Stimulated activated naive CD4-positive, alpha-beta T cell treated with Interleukin-2 at 50 U/mL for 16 hours (primary cell): ENCODE data around the gene ICE1.
"Not testable (repeated sequence)": the region's sequence is repeated elsewhere in the genome, so short reads cannot be mapped to it uniquely, and the experiment has no call there.

Experiments
- DNase-seq: peaks from one replicate; lab custom pipeline; 2025; lab: John Stamatoyannopoulos, UW

Gene ICE1

DNA sequence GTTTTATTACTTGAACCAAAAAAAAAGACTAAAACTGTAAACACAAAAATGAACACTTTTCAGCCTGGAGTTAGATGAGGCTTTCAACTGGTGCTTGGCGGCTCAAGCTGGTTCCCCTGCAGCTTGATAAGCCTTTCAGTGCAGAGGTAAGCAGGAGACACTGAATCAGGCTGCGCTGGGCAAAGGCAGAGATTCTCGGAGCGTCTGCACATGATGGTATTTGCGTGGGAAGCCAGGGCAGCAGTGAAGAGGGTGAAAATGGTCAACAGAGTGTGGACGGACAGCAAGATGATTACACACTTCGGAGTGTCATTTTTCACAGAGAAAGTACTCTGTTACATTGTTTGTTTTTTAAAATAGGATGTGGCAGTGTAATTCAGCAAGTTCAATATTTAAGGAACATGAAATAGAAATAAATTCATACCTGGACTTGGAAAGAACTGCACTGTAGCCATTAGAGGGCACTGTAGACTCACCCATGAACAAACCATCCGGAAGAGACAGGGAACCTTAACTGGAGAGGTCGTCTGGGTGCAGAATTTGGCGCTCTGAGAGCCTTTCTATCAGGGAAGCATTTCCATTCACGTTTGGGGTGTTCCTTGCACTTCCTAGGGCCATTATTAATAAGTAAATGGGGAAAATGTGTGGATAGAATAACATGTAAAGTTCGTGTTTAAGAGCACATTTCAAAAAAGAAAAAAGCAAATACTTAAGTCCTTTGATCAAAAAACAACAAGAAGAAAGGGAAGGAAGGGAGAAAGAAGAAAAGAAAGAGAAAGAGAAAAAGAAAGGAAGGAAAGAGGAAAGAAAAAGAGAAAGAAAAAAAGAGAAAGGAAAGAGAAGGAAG is 69.8 kb downstream of the ICE1 start:
- no peak for DNase-seq

DNA sequence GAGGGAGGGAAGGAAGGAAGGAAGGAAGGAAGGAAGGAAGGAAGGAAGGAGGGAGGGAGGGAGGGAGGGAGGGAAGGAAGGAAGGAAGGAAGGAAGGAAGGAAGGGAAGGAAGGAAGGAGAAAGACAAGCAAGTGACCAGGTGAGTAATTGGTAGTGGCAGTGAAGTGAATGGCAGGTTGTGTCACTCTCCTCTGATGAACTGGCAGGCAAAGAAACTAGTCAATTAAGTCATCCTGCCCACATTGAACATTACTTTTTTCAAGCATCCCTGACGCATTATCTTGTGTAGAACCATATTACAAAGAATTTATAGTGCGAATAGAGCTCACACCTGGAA is 70.4 kb downstream of the ICE1 start:
- DNase-seq, result not testable (repeated sequence)

- peak; percentile 79 for DNase-seq
Observed at GRCh38 chr5:5494489-5495402, 72.3 kb downstream of the ICE1 start.

DNA sequence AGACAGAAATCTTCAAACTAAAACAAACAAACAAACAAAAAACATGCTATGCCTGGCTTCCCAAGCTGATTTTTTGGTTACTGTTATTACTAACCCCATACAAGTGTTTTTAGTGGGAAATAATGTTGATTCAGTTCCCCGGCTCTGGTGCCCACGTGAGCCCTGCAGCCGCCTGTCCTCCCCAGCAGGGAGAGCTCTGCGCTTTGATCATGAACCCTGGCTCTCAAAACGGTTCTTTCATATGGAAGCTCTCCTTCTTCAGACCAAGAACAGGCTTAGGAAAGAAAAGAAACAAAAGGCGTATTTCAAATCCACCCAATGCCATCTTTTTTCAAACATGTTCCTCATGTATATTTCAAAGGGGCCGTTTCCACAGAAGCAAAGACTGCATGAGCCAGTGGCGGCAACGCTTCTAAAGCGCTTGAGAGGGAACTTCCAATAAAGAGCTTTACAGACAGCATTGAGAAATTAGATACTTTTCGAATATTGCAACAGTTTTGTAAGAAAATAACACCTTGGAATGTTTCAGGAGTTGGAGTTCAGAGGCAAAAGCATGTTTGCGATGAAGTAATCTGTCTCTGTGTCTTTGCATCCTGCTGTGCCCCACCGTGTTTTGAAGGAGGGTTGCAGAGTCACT is 74.8 kb downstream of the ICE1 start:
- no peak for DNase-seq

DNA sequence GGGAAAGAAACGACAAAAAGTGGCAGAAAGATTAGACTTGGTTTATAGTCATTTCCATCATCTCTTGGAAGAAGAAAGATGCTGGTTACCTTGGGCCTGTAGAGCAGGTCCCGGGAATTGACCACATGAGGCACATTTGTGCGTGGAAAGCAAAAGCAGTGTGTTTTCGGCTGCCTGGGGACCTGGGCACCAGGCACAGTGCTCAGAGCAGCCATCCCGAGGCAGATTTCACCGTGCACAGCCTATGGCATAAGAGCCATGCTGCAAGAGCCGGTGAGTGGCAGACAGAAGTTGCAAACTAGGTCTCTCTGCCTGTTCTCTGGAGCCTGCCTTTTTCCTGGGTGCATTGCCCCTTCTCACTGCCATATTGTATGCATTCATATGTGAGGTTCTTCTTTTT is 77.0 kb downstream of the ICE1 start:
- DNase-seq, result no peak

- no peak for DNase-seq
Observed at GRCh38 chr5:5504325-5504724, 81.8 kb downstream of the ICE1 start.

DNA sequence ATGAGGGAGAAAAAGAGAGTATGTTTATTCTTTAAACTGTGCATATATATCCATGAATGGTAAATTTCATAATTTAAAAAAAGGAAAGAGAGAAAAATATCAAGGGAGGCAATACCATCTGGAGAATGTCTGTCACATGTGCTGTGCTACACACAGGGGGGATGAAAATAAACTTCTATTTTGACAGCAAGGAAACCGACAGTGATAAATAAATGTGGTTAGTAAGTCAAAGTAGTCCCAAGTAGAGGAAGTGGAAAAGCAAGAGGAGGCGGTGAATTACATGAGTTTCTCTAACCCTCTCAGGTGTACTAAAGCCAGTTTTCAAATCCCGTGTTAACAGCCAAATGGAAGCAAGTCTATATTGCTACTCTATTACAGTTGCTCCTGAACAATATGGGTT is 83.3 kb downstream of the ICE1 start:
- no peak for DNase-seq

DNA sequence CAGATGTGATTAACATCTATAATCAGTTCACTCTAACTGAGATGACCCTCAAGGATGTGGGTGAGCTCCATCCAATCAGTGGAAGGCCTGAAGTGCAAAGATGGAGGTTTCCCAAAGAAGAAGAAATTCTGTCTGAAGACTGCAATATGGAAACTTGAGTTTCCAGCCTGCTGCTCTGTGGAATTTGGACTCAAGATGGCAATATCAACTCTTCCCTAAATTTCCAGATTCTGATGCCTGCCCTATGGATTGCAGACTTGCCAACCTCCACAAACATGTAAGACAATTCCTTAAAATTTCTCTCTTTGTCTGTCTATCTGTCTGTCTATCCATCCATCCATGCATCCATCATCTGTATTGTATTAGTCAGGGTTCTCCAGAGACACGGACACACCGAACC is 85.9 kb downstream of the ICE1 start:
- DNase-seq, result no peak

GRCh38 chr5:5511904-5512416 is 89.5 kb downstream of the ICE1 start:
- no peak for DNase-seq

DNA sequence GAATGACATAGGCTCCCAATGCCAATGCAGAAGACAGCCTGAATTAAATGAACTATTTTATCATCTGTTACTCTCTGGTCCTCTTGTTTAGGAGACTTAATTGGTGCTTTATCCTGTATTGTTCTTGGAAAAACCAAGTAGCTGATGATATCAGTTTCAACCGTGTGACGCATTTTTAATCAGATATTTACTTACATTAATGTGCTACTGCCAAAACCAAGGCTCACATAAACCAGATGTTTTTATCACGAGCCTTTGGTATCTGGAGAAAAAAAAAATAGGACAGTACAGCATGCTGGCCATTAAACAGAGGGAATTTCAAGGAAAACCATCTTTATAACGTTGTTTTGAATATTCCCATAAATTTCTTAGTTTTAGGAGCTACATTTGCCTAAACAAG is 90.1 kb downstream of the ICE1 start:
- no peak for DNase-seq

DNA sequence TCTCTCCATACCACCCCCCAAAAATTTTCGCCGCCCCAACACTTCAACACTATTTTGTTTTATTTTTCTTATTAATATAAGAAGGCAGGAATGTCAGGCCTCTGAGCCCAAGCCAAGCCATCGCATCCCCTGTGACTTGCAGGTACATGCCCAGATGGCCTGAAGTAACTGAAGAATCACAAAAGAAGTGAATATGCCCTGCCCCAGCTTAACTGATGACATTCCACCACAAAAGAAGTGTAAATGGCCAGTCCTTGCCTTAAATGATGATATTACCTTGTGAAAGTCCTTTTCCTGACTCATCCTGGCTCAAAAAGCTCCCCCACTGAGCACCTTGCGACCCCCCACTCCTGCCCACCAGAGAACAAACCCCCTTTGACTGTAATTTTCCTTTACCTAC is 98.1 kb downstream of the ICE1 start:
- DNase-seq, result not testable (repeated sequence)

DNA sequence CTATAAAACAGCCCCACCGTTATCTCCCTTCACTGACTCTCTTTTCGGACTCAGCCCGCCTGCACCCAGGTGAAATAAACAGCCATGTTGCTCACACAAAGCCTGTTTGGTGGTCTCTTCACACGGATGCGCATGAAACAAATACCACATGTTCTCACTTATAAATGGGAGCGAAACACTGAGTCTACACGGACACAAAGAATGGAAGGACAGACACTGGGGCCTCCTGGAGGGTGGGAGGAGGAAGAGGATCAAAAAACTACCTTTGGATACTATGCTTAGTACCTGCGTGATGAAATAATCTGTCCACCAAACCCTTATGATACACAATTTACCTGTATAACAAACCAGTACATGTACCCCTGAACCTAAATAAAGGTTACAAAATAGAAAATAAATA is 98.6 kb downstream of the ICE1 start:
- no peak for DNase-seq

DNA sequence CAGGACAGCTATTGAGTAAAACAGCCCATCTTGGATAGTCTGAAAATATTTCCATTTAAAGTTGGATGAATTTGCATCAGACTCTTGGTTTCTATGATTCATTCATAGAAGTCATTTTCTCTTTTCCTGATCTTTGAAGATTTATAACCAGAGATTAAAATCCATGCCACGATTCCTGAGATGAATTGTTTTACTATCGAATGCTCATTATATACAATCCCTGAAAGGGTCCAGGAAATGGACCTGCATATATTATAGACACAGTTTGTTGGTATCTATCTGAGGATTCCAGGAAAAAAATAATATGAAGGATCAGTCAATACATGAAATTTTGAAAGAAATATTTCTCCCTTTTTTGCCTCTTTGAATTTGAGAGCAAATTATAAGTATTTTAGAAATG is 99.0 kb downstream of the ICE1 start:
- no peak for DNase-seq

GRCh38 chr5:5522336-5522735 is 99.9 kb downstream of the ICE1 start:
- no peak for DNase-seq

GRCh38 chr5:5523066-5523505 is 100.6 kb downstream of the ICE1 start:
- DNase-seq, result no peak

DNA sequence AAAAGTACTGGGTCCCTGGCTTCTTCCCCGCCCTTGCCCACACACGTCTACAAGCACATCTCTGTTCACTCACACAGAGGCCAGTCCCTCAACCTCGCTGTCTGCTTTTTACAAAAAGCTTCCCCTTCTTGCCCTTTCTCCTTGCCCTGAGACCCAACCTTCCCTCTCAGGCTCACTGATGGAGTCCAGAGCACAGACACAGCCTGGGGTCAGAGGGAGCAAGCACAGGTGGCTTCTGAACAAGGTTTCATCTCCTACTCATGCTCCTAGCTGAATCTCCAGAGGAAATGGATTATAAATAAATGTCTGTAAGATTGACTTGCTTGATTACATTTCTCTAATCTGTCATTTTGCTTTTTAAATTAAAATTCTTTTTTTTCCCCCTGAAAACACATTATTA is 101.8 kb downstream of the ICE1 start:
- no peak for DNase-seq

- DNase-seq, result no peak
Observed at GRCh38 chr5:5531371-5531770, 108.9 kb downstream of the ICE1 start.

DNA sequence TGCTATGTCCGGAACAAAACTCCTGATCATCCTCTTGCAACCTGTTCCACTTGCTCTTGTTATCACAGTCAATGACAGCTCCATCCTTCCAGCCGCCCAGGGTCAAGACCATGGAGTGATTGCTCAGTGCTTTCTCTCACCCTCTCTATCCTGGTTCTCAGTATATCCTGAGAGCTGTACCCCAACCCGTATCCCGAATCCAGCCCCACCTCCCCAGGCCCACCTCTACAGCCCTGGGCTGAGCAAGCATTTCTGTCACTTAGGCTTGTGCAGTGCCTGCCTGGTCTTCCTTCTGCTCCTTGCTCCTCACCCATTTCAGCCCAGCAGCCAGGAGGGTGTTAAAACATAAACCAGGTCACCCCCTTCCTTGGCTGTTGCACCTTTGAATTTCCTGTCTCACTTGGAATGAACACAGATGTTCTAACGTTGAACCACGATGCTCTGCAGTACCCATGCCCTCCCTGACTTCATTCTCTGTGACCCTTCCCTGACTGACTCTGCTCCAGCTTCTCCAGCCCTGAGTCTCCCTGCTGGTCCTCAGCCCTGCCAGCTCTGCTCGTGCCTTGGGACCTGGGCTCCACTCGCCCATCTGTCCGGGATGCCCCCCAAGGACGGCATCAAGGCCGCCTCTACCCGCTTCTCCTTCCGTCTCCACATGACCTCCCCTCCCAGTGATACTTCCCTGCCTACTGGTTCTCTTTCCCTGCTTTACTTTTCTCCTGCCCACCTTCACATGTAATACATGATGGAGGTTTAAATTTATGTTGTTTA is 110.0 kb downstream of the ICE1 start:
- no peak for DNase-seq

DNA sequence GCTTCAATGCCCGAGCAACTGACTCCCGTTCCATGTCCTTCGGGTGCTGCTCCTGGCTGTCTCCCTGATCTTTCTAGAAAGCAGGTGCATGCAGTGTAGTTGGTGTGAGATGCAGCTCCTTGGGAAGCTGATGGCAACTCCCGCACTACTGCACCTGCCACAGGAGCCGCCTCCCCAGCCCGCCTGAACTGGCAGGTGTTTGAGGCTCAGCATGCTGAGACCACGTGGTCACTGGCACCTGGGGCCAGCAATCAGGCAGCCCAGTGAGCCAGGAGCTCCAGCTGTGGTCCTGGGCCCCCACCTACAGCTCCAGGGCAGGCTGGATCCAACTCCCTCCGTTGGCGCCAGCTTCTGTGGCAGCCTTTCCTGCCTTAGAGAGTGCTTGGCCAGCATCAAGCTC is 111.5 kb downstream of the ICE1 start:
- DNase-seq, result no peak

- DNase-seq, result no peak
Observed at GRCh38 chr5:5534333-5534732, 111.9 kb downstream of the ICE1 start.

DNA sequence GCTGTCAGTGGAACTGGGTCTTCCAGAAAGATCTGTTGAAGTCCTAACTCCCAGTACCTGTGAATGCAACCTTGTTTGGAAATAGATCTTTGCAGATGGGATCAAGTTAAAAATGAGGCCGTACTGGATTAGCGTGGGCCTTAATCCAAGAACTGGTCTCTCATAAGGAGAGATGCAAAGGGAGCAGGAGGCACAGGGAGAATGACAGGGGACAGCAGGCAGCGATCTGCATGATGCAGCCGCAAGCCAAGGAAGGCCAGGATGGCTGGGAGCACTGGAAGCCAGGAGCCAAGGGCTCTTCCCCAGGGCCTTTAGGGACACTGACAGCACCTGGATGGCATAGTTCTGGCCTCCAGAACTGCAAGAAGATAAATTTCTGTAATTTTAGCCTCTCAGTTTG is 114.4 kb downstream of the ICE1 start:
- no peak for DNase-seq

- DNase-seq, result no peak
Observed at GRCh38 chr5:5537426-5537825, 114.9 kb downstream of the ICE1 start.
